HG03558 (cell line): ENCODE results near the gene ZBTB32.
"Not testable (repeated sequence)": the region's sequence is repeated elsewhere in the genome, so short reads cannot be mapped to it uniquely, and the experiment has no call there.

Experiments used
- ATAC-seq: cut with Tn5 transposase; IDR thresholded peaks from one replicate; pipeline ENCODE4 v1.9.1; 2021; ENCODE audit warnings: moderate number of reproducible peaks; ENCODE audit not compliant: unreplicated experiment; ENCODE audit errors: extremely low read depth

ZBTB32 gene

DNA sequence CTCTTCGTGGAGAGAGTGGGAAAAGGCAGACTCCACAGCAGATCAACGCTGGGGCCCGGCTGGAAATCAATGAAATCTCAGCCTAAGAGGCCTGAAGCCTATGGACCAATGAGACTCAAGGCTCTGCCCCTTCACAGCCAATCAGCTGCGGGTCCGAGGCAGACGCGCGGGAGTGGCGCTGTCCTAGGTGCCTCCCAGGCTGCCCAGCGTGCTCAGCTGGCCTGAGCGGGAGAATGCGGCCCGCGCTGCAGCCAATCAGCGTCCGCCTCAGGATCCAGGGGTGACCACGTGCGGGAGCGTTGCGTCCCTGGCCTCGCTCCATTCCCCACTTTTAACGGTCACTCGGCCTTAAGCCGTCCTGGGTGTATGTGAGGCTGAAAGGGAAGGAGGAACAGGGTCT, at the start of gene ZBTB32:
Gene ZBTB32, plus strand, starts transcription at position 341 of the 400 bp plus-strand sequence. CDS start 10,069 bp downstream, outside the sequence.
- no peak for ATAC-seq

- ATAC-seq = not testable (repeated sequence)
Measured at GRCh38 chr19:35654828-35655227, 49.5 kb upstream of the ZBTB32 start.

GRCh38 chr19:35655600-35655999, 48.8 kb upstream of the ZBTB32 start:
- ATAC-seq = no peak

DNA sequence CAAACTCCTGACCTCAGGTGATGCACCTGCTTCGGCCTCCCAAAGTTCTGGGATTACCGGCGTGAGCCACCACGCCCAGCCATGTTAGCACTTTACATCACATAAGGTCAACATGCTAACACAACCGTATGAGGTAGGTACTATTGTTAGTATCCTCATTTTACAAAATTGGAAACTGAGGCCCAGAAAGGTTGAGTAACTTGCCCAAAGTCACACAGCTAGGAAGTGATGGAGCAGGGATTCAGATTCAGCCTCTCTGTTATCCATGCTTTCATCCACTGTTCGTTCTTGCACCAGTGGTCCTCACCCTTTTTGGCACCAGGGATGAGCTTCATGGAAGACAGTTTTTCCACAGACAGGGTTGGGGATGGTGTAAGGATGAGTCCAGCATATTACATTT, 47.7 kb upstream of the ZBTB32 start:
- no peak for ATAC-seq

DNA sequence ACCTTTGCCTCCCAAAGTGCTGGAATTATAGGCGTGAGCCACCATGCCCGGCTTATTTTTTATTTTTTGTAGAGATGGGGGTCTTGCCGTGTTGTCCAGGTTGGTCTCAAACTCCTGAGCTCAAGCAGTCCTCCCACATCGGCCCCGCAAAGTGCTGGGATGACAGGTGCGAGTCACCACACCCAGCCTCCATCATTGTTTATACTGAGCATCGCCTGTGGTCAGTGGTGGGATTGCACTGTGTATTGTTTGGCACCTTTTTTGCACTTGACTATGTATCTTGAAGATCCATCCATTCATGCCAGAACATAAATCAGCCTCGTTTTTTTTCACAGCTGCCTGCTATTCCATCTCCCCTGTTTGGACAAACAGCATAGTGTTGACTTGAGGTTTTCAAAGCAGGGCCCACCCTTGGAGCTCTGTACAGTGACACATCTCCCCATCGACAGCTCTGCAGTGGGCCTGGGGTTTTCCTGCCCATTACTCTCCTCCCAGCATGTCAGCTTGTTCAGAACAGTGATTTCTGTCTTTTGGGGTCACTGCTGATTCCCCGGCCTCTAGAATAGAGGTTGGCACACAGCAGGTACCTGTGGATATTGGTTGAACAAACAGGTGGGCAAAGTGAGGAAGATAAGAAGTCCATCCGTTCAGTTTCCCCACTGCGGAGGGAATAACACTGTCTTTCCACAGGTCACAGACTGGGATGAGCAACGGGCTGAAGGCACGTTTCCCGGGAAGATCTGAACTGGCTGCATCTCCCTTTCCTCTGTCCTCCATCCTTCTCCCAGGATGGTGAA, 46.3 kb upstream of the ZBTB32 start:
- no peak for ATAC-seq

DNA sequence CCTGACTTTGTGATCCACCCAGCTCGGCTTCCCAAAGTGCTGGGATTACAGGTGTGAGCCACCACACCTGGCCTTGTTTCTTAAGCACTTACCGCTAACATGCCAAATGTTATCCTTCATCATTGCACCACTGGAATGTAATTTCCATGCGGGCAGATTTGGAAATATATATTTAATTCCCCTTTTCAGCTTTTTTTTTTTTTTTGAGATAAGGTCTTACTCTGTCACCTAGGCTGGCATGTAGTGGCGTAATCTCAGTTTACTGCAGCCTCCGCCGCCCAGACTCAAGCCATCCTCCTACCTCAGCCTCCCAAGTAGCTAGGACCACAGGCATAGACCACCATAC, 42.4 kb upstream of the ZBTB32 start:
- ATAC-seq = no peak

DNA sequence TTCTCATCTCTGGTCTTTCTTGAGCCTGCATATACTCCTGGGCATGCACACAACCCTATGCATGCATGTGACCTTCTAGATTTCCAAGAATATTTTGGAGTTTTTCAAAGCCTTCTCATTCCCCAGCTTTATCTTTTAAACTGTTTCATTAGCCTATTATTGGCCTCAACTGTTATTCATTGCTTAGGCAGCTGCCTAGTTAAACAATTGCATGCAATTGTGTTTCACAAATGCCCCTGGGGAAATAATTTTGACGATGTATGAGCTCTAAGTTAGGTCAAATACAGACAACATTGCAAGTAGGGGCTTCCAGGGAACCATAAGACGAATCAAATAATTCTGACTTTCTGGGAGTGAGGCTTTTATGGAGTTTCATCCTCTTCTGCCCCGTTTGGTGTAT, 40.4 kb upstream of the ZBTB32 start:
- no peak for ATAC-seq

DNA sequence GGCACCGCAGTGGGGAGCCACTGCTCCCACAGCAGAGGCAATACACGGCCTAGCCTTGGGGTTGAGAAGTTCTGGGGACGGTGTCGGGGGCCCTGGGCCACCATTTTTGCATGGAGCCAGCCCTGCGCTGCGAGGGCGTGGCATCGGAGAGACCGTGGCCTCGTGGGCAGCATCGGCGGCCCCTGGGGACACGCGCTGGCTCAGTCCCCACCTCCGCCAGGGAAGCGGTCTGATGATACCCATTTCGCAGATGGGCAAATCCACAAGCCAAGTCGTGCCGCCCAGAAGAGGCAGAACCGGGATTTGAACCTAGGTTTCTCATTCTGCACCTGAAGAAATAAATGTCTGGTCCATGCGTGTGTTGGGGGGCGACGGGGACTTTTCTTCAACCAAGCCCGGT, 39.2 kb upstream of the ZBTB32 start:
- ATAC-seq = no peak

DNA sequence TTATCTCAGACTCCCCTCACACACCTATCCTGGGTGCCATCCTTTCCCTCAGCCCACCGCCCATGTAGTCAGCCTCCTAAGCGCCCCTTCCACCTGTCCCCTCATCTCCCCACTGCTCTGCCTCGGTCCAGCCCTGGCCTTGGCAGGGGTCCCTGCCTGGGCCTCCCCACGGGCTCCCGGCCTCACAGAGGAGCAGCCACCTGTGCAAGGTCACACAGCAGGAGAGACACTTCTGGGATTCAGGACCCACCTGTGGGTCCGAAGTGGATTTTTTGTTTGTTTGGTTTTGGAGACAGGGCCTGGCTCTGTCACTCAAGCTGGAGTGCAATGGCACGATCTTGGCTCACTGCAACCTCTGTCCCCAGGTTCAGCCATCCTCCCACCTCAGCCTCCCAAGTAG, 38.8 kb upstream of the ZBTB32 start:
- no peak for ATAC-seq

GRCh38 chr19:35666251-35666913, 38.0 kb upstream of the ZBTB32 start, which contains the start of gene UPK1A:
TSS of gene UPK1A (plus strand) at chr19:35666517. CDS start at chr19:35666813, 296 bp downstream.
- ATAC-seq = no peak

DNA sequence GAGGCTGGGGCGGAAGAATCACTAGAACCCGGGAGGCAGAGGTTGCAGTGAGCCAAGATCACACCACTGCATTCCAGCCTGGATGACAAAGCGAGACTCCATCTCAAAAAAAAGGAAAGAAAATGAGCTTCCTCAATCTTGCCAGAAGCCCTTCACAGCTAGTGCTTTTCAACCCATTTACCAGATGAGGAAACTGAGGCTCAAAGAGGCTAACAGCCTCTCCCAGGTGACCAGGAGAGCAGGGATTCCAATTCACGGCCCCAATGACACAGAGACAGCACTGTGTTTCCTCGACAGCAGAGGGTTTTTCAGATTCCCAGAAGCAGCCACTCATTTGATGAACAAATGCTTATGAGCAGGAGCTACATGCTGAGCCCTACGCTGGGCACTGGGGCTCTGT, 34.8 kb upstream of the ZBTB32 start:
- no peak for ATAC-seq

GRCh38 chr19:35669974-35670373, 34.4 kb upstream of the ZBTB32 start:
- no peak for ATAC-seq

DNA sequence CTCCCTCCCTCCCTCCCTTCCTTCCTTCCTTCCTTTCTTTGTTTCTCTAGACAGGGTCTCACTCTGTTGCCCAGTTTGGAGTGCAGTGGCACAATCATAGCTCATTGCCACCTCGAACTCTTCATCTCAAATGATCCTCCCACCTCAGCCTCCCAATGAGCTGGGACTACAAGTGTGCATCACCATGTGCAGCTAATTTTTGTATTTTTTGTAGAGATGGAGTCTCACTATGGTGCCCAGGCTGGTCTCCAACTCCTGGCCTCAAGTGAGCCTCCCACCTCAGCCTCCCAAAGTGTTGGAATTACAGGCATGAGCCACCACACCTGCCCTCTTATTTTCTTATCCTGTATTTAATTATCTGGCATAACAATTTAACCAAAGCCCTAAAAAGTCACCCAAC, 33.7 kb upstream of the ZBTB32 start:
- no peak for ATAC-seq

DNA sequence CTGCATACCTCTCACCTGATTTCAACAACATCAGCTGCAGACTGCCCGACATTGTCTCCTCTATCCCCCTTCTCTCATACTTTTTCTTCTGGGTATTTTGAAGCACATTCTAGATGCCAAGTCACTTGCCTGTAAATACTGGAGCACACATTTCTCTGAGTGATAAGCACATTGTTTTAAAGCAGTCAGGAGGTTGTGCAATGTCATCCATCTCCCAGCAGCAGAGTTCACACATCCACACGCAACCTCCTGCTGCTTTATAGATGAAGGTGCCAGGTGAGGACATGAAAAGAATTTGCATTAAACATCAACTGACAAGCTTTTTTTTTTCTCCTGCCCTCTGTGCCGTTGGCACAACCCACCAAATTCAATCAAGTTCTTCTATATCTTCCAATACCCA, 32.5 kb upstream of the ZBTB32 start:
- ATAC-seq = no peak

DNA sequence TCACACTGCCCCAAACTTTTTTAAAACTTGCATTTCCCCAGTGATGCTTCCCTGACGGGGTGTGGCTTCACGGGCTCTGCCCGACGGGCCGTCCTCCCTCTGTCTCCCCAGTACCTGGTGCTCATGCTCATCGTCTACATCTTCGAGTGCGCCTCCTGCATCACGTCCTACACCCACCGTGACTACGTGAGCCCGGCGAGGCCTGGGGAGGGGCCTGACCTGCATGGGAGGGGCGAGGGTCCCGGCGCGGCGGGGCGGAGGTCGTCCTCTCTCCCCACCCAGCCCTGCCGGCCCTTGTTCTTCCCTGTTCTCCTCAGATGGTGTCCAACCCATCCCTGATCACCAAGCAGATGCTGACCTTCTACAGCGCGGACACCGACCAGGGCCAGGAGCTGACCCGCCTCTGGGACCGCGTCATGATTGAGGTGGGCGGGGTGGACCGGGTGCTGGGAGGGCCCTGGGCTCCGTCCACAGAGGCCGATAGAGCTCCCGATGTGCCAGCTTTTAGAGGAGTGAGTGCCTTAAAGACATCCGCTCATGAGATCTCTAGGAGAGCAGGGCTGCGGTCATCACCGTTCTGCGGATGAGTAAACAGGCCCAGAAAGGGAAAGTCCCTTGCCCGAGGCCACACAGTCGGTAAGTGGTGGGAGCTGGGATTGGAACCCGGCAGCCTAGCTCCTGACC, 31.1 kb upstream of the ZBTB32 start:
- ATAC-seq = no peak

DNA sequence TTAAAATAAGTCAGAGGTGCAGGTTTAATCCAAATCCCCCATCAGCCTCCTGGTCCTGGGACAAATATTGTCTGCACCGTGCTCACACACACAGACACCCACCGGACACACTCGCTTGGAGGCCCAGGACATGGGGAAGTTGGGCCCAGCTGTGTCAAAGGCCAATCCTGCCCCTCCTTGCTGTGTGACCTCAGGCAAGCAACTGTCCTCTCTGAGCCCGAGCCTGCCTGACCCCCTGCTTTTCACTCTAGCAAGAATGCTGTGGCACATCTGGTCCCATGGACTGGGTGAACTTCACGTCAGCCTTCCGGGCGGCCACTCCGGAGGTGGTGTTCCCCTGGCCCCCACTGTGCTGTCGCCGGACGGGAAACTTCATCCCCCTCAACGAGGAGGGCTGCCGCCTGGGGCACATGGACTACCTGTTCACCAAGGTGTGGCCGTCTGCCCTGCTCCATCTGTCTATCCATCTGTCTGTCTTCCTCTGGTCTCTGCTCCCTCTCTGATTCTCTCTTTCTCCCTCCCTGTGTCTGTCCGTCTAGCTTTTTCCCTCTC, 28.7 kb upstream of the ZBTB32 start:
- no peak for ATAC-seq

DNA sequence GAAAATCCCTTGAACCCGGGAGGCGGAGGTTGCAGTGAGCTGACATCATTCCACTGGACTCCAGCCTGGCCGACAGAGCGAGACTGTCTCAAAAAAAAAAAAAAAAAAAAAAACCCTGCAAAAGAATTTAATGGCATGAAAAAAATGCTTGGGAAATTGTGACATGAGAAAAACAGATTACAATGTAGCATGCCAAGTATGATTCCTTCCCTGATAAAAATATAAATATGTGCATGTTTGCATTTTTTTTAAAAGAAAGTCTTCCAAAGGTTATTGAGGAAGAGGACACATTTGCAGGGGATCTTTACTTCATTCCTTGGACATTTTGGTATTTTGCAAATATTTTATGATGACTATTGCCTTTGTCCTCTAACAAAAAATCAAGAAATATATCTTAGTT, 14.5 kb upstream of the ZBTB32 start:
- no peak for ATAC-seq

- ATAC-seq = not testable (repeated sequence)
Measured at GRCh38 chr19:35691106-35691505, 13.3 kb upstream of the ZBTB32 start.

GRCh38 chr19:35692010-35692409, 12.3 kb upstream of the ZBTB32 start:
- no peak for ATAC-seq

- no peak for ATAC-seq
Measured at GRCh38 chr19:35693422-35693821, 10.9 kb upstream of the ZBTB32 start.
